Central memory CD8-positive, alpha-beta T cell (primary cell): Measurements from ENCODE around the gene PSMD11.

Source experiments
- ATAC-seq: fragments of 150-1000 bp; cut with Tn5 transposase; replicated peaks from 2 replicates; pipeline ENCODE4 v1.10.0; 2022; ENCODE audit warnings: mild to moderate bottlenecking, moderate FRiP score, moderate number of reproducible peaks; ENCODE audit not compliant: poor library complexity, severe bottlenecking; ENCODE audit errors: extremely low read depth
- DNase-seq, 2 donors: peaks; one replicate each; pipeline ENCODE4 v3.0.0; 2021; ENCODE audit warnings: low spot score in 2 of 2
- H3K27ac Mint-ChIP-seq: one replicate; pipeline ENCODE4 v1.8.0; 2022; ENCODE audit warnings: low read depth, mild to moderate bottlenecking, moderate library complexity, mixed read lengths
- H3K27me3 Mint-ChIP-seq: one replicate; pipeline ENCODE4 v1.8.0; 2022; ENCODE audit warnings: mixed read lengths
- H3K36me3 Mint-ChIP-seq: one replicate; pipeline ENCODE4 v1.8.0; 2022; ENCODE audit warnings: mild to moderate bottlenecking, moderate library complexity, mixed read lengths; ENCODE audit not compliant: insufficient read depth
- H3K4me1 Mint-ChIP-seq: one replicate; pipeline ENCODE4 v1.8.0; 2022; ENCODE audit warnings: mixed read lengths
- H3K4me3 Mint-ChIP-seq: one replicate; pipeline ENCODE4 v1.8.0; 2022; ENCODE audit warnings: mild to moderate bottlenecking, moderate library complexity, mixed read lengths
- H3K9me3 Mint-ChIP-seq: one replicate; pipeline ENCODE4 v1.8.0; 2022; ENCODE audit warnings: mixed read lengths

PSMD11 gene

DNA sequence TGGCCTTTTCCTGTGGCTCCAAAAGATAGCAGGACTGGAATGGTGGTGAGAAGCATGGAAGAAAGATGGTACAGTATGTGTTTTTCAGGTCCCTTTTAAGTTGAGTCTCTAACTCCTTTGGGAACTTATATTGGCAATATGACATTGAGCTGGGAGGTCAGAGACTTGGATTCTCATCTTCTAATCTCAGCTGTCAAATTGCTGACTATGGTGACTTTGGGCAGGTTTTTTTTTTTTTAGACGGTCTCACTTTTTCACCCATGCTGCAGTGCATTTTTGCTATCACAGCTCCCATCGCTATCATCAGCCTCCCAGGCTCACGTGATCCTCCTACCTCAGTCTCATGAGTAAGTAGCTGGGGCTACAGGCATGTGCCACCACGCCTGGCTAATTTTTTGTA is 27.3 kb downstream of the PSMD11 start:
- no peak overlapping the region for H3K4me3 Mint-ChIP-seq
- H3K27me3 Mint-ChIP-seq: no peaks in the 10 kb centered on the region
- H3K9me3 Mint-ChIP-seq: no peaks in the 10 kb centered on the region
- no peak for ATAC-seq
- no peak for DNase-seq
- no peak overlapping the region for H3K27ac Mint-ChIP-seq
- peaks cover 78% of the 10 kb centered on the region for H3K36me3 Mint-ChIP-seq
- peaks cover 10% of the 10 kb centered on the region for H3K4me1 Mint-ChIP-seq

DNA sequence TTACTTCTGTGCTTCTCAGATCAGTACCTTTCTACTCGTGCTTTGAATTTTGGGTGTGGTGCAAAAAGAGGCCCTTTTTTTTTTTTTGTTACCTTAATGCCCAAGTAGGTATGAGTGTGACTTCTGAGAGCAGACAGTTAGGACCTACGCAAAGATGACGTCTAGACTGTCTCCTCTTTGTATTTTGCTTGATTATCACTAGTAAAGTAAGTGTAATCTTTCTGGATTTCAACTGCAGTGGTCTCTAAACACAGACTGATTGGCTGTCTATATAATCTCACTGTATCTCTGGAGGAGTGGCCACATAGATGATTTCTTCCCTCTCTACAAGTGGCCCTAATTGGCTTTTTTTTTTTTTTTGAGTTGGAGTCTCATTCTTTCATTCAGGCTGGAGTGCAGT is 30.9 kb downstream of the PSMD11 start:
- no peak overlapping the region for H3K4me3 Mint-ChIP-seq
- ATAC-seq: no peak
- no peaks in the 10 kb centered on the region for H3K27me3 Mint-ChIP-seq
- H3K36me3 Mint-ChIP-seq: peaks cover 79% of the 10 kb centered on the region
- DNase-seq: no peak
- no peaks in the 10 kb centered on the region for H3K9me3 Mint-ChIP-seq
- no peak overlapping the region for H3K27ac Mint-ChIP-seq
- H3K4me1 Mint-ChIP-seq: no peaks in the 10 kb centered on the region

DNA sequence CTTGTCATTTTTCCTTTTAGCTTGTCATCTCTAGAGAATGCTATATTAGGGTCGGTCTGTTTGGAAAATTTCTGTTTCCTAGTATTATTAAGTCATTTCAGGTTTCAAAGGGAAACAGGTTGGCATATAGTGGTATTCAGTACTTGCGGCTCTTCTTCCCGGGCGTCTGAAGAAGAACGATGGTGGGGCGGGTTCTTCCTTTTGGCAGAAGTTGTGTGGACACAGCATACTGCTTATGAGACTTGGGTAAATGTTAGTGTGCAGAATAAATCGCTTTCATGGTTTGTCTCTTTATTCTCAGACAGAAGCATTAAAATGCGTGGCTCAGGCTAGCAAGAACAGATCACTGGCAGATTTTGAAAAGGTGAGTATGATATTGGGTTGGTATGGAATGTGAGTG is 32.9 kb downstream of the PSMD11 start:
- DNase-seq: no peak
- H3K27ac Mint-ChIP-seq: no peak overlapping the region
- no peak overlapping the region for H3K4me3 Mint-ChIP-seq
- no peak for ATAC-seq
- no peaks in the 10 kb centered on the region for H3K9me3 Mint-ChIP-seq
- H3K27me3 Mint-ChIP-seq: no peaks in the 10 kb centered on the region
- H3K36me3 Mint-ChIP-seq: peaks cover 77% of the 10 kb centered on the region
- H3K4me1 Mint-ChIP-seq: no peaks in the 10 kb centered on the region

DNA sequence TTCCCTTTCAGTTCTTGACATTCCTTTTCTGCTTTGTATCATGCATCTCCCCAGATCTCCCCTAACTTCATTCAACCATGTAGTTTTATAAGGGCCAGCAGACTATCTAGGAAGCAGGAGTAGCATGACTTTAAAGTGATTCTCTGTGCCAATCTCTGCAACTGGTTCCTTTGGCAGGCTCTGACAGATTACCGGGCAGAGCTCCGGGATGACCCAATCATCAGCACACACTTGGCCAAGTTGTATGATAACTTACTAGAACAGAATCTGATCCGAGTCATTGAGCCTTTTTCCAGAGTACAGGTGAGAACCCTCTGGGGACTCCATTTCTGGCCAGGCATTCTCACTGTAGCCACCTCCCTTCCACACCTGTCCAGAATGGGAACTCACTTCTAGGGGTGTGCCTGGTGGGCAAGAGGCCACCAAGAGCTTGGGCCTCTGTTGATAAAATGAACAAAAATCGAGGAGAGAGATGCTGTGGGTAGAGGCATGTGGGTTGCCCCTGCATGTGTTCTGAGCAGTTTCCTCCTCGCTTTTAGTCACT is 34.8 kb downstream of the PSMD11 start:
- DNase-seq: no peak
- peaks cover 74% of the 10 kb centered on the region for H3K36me3 Mint-ChIP-seq
- no peak overlapping the region for H3K27ac Mint-ChIP-seq
- no peak overlapping the region for H3K4me3 Mint-ChIP-seq
- no peaks in the 10 kb centered on the region for H3K9me3 Mint-ChIP-seq
- ATAC-seq: no peak
- H3K27me3 Mint-ChIP-seq: no peaks in the 10 kb centered on the region
- H3K4me1 Mint-ChIP-seq: peaks cover 3% of the 10 kb centered on the region

DNA sequence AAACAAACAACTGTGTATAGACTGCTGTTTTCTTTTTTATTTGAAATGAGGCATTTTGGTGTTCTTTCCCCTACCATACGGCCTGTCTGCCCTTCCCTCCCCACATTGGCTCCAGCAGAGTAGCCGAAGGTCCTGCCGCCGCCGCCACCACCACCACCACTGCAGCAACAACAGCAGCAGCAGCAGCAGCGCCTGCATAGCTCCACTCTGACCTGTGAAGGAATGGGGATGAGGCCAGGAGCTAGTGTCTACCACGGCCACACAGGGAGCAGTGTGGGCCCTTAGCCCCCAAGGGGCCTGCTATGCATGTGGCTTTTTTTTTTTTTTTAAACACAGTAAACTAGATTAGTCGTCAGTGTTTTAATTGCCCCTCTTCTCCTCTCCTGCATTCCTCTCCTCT is 36.9 kb downstream of the PSMD11 start:
- Mint-ChIP-seq H3K4me3 (no peak overlapping the region), H3K36me3 (peaks cover 57% of the 10 kb centered on the region), H3K27ac (peak overlapping the region; percentile 77), H3K9me3 (no peaks in the 10 kb centered on the region), H3K4me1 (peaks cover 6% of the 10 kb centered on the region), H3K27me3 (no peaks in the 10 kb centered on the region)
- no peak for ATAC-seq
- DNase-seq: no peak

DNA sequence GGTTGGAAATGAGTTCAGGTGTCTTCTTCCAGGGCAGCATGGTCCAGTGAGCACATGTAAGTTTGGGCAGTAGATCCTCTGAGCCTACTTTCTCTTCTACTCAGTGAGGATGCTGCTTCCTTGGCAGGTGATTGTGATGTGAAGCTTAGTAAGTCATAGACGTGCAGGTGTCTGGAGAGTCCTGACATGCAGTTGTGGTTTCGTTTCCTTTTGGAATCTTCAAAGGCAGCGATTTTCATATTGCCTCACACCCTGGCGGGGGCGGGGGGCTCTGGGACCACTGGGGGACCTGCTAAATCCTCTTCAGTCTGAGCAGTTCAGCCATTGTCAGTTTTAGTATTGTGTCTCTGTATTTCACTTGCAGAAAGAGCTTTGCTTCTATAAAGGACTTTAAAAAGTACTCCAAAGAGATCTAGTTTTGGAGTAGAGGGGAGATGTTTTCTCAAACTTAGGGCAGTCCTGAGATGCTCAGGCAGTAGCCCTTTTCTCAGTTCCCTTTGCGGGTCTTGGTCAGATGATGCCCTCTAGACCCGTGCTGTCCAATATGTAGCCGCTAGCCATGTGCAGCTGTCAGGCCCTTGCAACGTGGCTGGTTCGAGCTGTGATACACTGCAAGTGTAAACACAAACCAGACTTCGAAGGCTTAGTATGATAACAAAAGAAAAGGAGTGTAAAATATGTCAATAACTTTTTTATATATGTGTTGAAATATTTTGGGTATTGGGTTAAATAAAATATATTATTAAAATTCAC is 38.4 kb downstream of the PSMD11 start:
- Mint-ChIP-seq H3K27me3 (no peaks in the 10 kb centered on the region), H3K4me1 (peaks cover 10% of the 10 kb centered on the region), H3K9me3 (no peaks in the 10 kb centered on the region), H3K36me3 (peaks cover 47% of the 10 kb centered on the region), H3K27ac (peak overlapping the region; percentile 77), H3K4me3 (no peak overlapping the region)
- no peak for ATAC-seq
- DNase-seq: no peak

DNA sequence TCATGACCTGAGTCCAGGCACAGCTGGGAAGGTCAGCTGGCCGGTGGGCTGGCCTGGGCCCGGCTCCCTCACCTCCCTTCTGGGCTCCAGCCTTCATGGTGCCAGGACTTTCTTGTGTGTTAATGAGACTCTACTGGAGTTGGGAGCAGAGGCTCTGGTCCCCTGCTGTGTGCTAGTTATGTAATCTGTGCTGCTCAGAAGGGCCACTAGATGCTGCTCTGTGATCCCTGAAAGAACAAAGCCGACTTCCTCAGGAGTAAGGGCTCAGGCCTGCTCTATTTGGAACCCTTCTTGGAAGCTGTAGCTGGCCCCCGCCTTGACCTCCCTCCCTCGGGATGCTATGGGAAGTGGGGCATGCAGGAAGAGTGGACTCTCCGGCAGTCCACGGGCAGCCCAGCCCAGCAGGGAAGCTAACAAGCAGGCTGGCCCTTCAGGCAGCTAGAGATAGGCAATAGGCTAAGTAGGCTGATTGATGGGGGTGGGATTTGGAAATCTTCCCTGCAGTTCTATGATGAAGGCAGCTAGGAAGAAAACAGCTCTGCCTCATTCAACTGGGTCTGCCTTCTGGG is 39.2 kb downstream of the PSMD11 start:
- Mint-ChIP-seq H3K27me3 (no peaks in the 10 kb centered on the region), H3K36me3 (peaks cover 43% of the 10 kb centered on the region), H3K27ac (peak overlapping the region; percentile 70), H3K9me3 (no peaks in the 10 kb centered on the region), H3K4me3 (peak overlapping the region; percentile 31), H3K4me1 (peaks cover 18% of the 10 kb centered on the region)
- peak in 1 of 2 donors; percentile 35 for DNase-seq
- no peak for ATAC-seq

DNA sequence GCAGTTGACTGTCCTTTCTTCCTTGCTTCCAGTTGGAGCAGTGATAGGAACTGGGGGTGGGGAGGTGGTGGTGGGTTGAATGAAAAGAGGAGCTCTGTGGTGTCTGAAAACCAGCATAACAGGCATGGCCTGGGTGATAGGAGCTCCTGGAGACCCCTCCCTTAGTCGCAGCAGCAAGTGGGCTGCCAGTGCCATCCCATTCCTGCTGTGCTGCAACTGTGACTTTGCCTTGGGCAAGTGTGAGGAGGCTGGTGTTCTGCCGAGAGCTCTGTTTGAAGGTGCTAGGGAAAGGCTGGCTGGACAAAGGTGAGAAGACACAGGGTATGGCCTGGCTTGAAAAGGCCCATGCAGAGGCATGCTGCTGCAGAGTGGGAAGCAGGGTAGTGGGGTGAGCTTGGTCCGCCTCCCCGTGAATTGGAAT is 39.7 kb downstream of the PSMD11 start:
- no peak overlapping the region for H3K4me3 Mint-ChIP-seq
- H3K9me3 Mint-ChIP-seq: no peaks in the 10 kb centered on the region
- ATAC-seq (no peak), DNase-seq (no peak)
- no peak overlapping the region for H3K27ac Mint-ChIP-seq
- H3K36me3 Mint-ChIP-seq: peaks cover 43% of the 10 kb centered on the region
- no peaks in the 10 kb centered on the region for H3K27me3 Mint-ChIP-seq
- peaks cover 23% of the 10 kb centered on the region for H3K4me1 Mint-ChIP-seq

DNA sequence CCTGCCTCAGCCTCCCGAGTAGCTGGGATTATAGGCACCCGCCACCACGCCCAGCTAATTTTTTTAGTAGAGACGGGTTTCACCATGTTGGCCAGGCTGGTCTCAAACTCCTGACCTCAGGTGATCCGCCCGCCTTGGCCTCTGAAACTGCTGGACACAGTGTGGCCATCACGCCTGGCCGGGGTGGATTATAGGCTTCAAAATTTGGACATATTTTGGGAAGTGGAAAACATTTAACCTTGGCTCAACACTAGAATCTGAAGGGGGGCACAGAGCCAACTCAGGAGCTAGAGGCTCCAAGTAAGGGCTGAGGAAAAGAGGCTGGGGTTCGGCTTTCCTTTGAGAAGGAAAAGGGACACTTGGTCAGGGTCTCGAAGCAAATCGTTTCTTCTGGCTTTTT is 40.3 kb downstream of the PSMD11 start:
- no peak overlapping the region for H3K27ac Mint-ChIP-seq
- H3K4me3 Mint-ChIP-seq: no peak overlapping the region
- peaks cover 43% of the 10 kb centered on the region for H3K36me3 Mint-ChIP-seq

DNA sequence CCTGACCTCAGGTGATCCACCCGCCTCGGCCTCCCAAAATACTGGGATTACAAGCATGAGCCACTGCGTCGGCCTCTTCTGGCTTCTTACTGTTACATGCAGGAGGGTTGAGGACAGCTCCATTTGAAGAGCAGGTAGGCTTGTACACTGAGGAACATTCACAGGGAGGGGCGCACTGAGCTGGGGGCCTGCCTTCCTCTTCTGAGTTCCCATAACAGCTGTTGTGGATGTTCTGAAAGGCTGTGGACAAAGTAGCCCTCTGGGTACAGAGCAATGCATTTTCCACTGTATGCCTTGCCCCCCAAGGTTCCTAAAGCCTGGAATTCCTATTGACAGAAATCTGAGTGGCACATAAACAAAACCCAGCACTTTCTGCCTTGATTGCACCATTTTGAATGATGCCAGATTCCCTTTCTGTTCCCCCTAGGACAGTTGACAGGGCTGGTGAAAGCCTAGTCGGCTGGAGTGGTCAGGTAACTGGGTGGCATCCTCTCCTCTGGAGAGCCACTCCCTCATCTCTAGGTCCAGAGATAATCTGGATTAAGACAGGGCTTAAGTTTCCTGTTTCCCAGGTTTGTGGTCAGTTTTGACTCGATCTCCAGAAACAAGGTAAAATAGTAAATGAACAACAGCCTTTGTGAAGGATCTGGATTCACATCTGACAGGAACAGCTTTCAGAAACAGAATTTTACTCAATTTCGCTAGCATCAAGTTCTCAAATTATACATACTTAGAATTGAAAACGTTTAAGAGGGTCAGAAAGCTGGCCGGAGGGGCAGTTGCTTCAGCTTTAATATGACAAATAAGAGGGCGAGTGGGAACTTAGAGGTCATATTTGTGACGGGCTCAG is 41.2 kb downstream of the PSMD11 start:
- H3K27me3 Mint-ChIP-seq: no peaks in the 10 kb centered on the region
- H3K36me3 Mint-ChIP-seq: peaks cover 36% of the 10 kb centered on the region
- no peaks in the 10 kb centered on the region for H3K9me3 Mint-ChIP-seq
- peaks cover 37% of the 10 kb centered on the region for H3K4me1 Mint-ChIP-seq
- H3K4me3 Mint-ChIP-seq: peak overlapping the region; percentile 79
- H3K27ac Mint-ChIP-seq: peak overlapping the region; percentile 65
- no peak for DNase-seq
- no peak for ATAC-seq

More for the DNA sequence above, 40.3 kb downstream of the PSMD11 start:
- H3K9me3 Mint-ChIP-seq: no peaks in the 10 kb centered on the region
- peaks cover 29% of the 10 kb centered on the region for H3K4me1 Mint-ChIP-seq
- ATAC-seq (no peak), DNase-seq (no peak)
- H3K27me3 Mint-ChIP-seq: no peaks in the 10 kb centered on the region

DNA sequence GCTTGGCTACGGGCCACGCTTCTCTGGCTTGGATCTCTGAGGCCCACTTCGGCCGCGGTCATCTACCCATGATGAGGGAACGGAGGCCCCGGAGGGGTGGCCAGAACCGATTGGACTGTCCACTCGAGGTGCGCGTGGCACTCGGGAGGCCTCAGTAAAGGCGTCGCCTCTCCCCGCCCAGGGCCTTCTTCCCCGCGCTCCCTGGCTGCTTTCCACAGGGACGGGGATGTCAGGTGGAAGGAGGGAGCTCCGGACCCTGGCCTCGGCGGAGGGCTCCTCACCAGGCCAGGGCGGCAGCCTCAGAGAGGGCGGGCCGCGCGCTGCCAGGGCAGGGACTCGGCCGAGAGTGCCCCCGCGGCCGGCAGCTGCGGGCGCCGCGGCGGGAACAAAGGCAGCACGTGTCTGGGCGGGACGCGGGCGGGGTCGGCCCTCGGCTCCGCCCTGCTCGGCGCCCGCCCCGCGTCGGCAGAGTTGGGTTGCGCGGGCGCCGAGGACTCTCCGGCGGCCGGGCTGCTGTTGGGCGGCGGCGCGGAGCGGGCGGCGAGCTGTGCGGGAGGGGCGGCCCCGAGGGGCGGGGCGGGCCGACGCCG is 41.9 kb downstream of the PSMD11 start:
- no peaks in the 10 kb centered on the region for H3K9me3 Mint-ChIP-seq
- peaks cover 33% of the 10 kb centered on the region for H3K36me3 Mint-ChIP-seq
- no peaks in the 10 kb centered on the region for H3K27me3 Mint-ChIP-seq
- DNase-seq (peak; percentile 48 to 51), ATAC-seq (peak; percentile 81)
- H3K27ac Mint-ChIP-seq: peak overlapping the region; percentile 65
- peak overlapping the region; percentile 79 for H3K4me3 Mint-ChIP-seq
- peaks cover 43% of the 10 kb centered on the region for H3K4me1 Mint-ChIP-seq

DNA sequence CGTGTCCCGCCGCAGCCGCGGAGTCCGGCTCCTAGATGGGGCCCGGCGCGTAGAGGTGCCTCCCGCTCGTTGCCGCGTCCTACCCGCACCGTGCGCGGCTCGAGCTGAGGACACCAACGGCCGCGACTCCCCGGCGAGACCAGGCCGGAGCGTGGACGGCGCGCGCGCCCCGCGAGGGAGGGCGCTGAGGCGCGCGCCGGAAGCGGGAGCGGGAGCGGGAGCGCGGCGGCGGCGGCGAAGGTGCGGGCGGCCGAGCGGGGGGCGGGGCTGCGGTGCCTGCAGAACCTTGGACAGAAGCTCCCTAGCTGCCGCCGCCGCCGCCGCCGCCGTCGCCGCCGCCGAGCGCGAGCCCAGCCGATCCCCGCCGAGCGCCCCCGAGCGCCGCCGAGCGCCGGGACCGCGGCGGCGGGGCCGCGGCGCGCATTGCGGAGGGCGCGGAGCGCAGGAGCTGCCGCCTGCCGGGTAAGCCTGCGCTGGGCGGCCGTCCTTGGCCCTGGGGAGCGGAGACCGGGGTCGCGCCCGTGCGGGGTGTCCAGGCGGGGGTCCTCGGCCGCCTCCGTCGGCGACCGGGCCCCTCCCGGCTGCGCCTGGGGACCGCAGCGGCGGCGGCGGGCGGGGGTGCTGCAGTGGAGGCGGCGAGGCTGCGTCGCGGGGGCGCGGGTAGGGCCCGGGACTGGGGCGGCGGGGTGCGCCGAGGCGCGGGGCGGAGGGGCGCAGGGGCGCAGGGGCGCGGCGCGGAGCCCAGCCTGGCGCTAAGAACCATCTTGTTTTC is 42.6 kb downstream of the PSMD11 start, which contains the start of gene CDK5R1:
Gene CDK5R1 (plus strand): TSS at position 293 of the 772 bp plus-strand sequence. CDS start 628 bp downstream, outside the sequence.
- ATAC-seq (peak; percentile 73), DNase-seq (peak; percentile 60 to 66)
- peak within 1 kb of the TSS; percentile 89 for H3K4me3 Mint-ChIP-seq
- no peaks in the 10 kb centered on the region for H3K27me3 Mint-ChIP-seq
- peaks cover 26% of the 10 kb centered on the region for H3K36me3 Mint-ChIP-seq
- peak within 1 kb of the TSS; percentile 70 for H3K27ac Mint-ChIP-seq
- peaks cover 49% of the 10 kb centered on the region for H3K4me1 Mint-ChIP-seq
- H3K9me3 Mint-ChIP-seq: no peaks in the 10 kb centered on the region
